ENCODE results near the gene COX17.

COX17 gene

GRCh38 chr3:119676020-119676419 lies 1.2 kb downstream of the COX17 start:
- no peak overlapping the region for H3K27ac ChIP-seq
- DNase-seq (ENCODE audit: low spot score) = no peak
- CTCF ChIA-PET = no interaction called here
- TF ChIP-seq CTCF (conservative IDR thresholded peaks at IDR 0.05; ENCODE audit: low read depth) = no peak
- POLR2A ChIA-PET (ENCODE audit: low non-redundant PET) = interaction anchor here (1.9 kb wide), 1 partner anchor 177 kb away, joined by 5 read pairs; the partner anchor contains the start of gene TIMMDC1

- POLR2A ChIA-PET (ENCODE audit: low non-redundant PET) = no interaction called here
Measured at GRCh38 chr3:119675188-119675874, 1.9 kb downstream of the COX17 start.

GRCh38 chr3:119673875-119674274 lies 3.3 kb downstream of the COX17 start:
- TF ChIP-seq CTCF (conservative IDR thresholded peaks at IDR 0.05; ENCODE audit: low read depth) = no peak
- POLR2A ChIA-PET (ENCODE audit: low non-redundant PET) = no interaction called here
- CTCF ChIA-PET = no interaction called here
- no peak overlapping the region for H3K27ac ChIP-seq
- DNase-seq (ENCODE audit: low spot score) = no peak

More at GRCh38 chr3:119675188-119675874, 1.9 kb downstream of the COX17 start:
- TF ChIP-seq CTCF (conservative IDR thresholded peaks at IDR 0.05; ENCODE audit: low read depth) = no peak
- CTCF ChIA-PET = interaction anchor here (0.6 kb wide), 1 partner anchor 863 kb away, joined by 3 read pairs; no protein-coding TSS in a partner anchor
- no peak overlapping the region for H3K27ac ChIP-seq
- DNase-seq (ENCODE audit: low spot score) = no peak

DNA sequence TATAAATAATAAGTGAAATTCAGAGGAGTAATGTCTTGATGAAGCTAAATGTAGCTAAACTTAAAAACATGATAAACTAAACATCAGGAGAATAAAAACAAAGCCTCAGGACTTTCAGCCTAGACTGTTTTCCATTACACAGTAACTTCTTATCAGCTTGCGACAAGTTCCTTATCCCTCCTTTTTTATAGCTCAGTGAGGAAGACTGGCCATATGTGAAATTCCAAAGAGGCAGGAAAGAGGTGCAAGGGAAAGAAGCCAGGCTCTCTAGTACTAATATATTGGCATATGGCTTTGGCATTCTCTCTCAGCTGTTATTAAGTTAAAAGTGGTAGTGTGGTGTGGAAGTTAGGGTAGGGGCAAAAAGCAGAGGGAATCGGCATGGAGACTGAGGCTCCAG lies 4.4 kb downstream of the COX17 start:
- H3K27ac ChIP-seq = no peak overlapping the region
- ChIA-PET CTCF (interaction anchor here (0.6 kb wide), 1 partner anchor 188 kb away, joined by 3 read pairs; no protein-coding TSS in a partner anchor), POLR2A (ENCODE audit: low non-redundant PET) (no interaction called here)
- DNase-seq (ENCODE audit: low spot score) = no peak
- no peak for TF ChIP-seq CTCF (conservative IDR thresholded peaks at IDR 0.05; ENCODE audit: low read depth)

DNA sequence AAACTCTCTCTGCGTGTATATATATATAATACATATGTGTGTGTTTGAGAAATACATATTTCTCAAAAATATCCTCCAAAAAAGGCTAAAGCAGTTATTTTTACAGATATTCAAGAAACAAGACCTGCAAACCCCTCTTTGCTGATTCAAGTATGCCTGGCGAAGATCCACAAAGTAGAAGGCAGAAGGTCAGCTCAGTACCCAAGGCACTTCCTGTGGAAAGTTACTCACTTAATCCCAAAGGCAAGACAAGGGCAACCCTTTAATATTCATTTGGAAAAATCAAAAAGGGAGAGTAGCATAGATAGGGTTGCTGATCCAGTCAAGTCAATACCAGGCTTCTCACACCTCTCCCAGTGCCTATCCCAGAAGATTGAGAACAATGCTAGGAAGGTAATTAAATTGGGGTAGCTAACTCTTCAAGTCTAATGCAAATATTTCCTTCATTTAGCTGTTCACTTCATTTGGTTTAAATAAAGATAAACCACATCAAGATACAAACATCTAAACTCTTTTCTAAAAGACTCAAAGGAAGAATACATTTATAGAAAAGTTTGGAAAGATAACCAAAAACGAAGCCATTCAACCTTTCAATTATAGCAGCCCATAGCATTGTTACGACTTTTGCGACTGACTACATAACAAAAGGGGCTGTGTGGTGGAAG lies 7.2 kb downstream of the COX17 start:
- CTCF ChIA-PET = no interaction called here
- POLR2A ChIA-PET (ENCODE audit: low non-redundant PET) = no interaction called here
- DNase-seq (ENCODE audit: low spot score) = no peak
- no peak for TF ChIP-seq CTCF (conservative IDR thresholded peaks at IDR 0.05; ENCODE audit: low read depth)
- no peak overlapping the region for H3K27ac ChIP-seq

DNA sequence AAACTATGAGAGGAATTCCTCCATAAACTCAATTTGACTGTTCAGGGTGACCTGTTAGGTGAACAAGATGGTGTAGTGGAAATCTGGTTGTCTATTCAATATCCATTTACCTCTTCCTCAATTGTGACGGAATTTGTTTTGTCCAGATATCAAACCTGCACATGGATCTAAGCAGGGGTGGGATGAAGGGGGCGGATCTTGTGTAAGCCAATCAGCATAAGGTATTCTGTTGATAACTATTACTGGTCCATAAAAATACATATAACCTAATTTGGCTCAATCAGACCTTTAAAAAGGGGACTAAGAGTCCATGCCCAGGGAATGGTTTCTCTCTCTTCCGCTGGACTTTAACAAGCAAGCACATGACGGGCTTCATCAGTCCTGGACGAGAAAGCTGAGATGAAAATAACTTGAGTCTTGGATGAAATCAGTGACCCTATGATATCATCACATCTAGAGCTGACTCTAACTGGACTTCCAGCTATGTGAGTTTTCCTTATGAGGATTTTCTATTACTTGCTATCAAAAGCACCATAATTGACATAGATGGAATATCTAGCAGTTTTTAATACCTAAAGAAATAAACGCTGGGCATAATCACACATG lies 11.1 kb downstream of the COX17 start:
- H3K27ac ChIP-seq = no peak overlapping the region
- DNase-seq (ENCODE audit: low spot score) = no peak
- CTCF ChIA-PET = no interaction called here
- POLR2A ChIA-PET (ENCODE audit: low non-redundant PET) = no interaction called here
- TF ChIP-seq CTCF (conservative IDR thresholded peaks at IDR 0.05; ENCODE audit: low read depth) = no peak
